C4-2B (cell line): Measurements from ENCODE around the gene GNB1.

Source experiments
- CTCF ChIP-seq: fragments of 450-650 bp; conservative IDR thresholded peaks from 2 replicates; pipeline ENCODE4 v1.5.1; 2017; ENCODE audit warnings: mild to moderate bottlenecking
- ZFX ChIP-seq: fragments of 450-650 bp; IDR thresholded peaks from 2 replicates; pipeline ENCODE4 v1.6.1; 2017

GRCh38 chr1:1808206-1808605 is 82.7 kb downstream of the GNB1 start:
- TF ChIP-seq CTCF = no peak
- no peak for TF ChIP-seq ZFX
